Transverse colon (tissue), 4 donors: Measurements from ENCODE around the gene BRPF3. TPM values are rescaled to one million over a fixed set of nuclear protein-coding genes. Genes with fewer than 3 reads are reported as not detected.

Experiments used
- DNase-seq: peaks from one replicate; pipeline ENCODE4 v3.0.0-alpha.2; 2019
- H3K27ac ChIP-seq, 4 donors: fragments of 200-600 bp; sonication (generic); 2 replicates each; pipeline ENCODE4 v1.5.1; 2016 to 2018; ENCODE audit warnings: inconsistent platforms in 4 of 4
- H3K27me3 ChIP-seq: fragments of 200-600 bp; sonication (generic); 2 replicates; pipeline ENCODE4 v1.5.1; 2017; ENCODE audit warnings: inconsistent platforms
- H3K36me3 ChIP-seq, 4 donors: fragments of 200-600 bp; sonication (generic); 2 replicates each; pipeline ENCODE4 v1.5.1; 2017 to 2019; ENCODE audit warnings: inconsistent platforms in 4 of 4
- H3K4me1 ChIP-seq, 4 donors: fragments of 200-600 bp; sonication (generic); 2 replicates each; pipeline ENCODE4 v1.5.1; 2017 to 2020; ENCODE audit warnings: inconsistent platforms in 4 of 4
- H3K4me3 ChIP-seq, 4 donors: fragments of 200-600 bp; sonication (generic); 1 replicate in 1 of 4; 2 replicates in 3 of 4; pipeline versions ENCODE4 v1.5.1 to v1.6.1; 2017 to 2019; ENCODE audit warnings: inconsistent platforms in 4 of 4
- H3K9me3 ChIP-seq, 2 donors: fragments of 200-600 bp; sonication (generic); 2 replicates each; pipeline ENCODE4 v1.5.1; 2017 to 2019; ENCODE audit warnings: inconsistent platforms in 2 of 2
- CTCF ChIP-seq, 5 experiments: fragments of 200-600 bp in 3 of 5; fragments of 450-650 bp in 2 of 5; sonication (generic) in 3 of 5; IDR thresholded peaks; 1 replicate in 2 of 5; 2 replicates in 3 of 5; pipeline ENCODE4 v1.5.1; 2016 to 2017; ENCODE audit warnings: antibody characterized with exemption in 5 of 5, inconsistent platforms in 3 of 5, mild to moderate bottlenecking in 2 of 5, moderate library complexity in 1 of 5
- EP300 ChIP-seq: sonication (generic); formaldehyde crosslinking; IDR thresholded peaks from one replicate; pipeline ENCODE4 v1.6.1; 2017; ENCODE audit warnings: antibody characterized with exemption, low read depth
- POLR2A ChIP-seq: fragments of 450-650 bp; IDR thresholded peaks from one replicate; pipeline ENCODE4 v1.6.1; 2016; ENCODE audit warnings: antibody characterized with exemption, mild to moderate bottlenecking, moderate library complexity
- POLR2AphosphoS5 ChIP-seq, 3 donors: sonication (generic); formaldehyde crosslinking; IDR thresholded peaks; one replicate each; pipeline ENCODE4 v1.6.1; 2016; ENCODE audit warnings: antibody characterized with exemption in 3 of 3
- WGBS, 2 donors: methylation state at CpG; one replicate each; pipeline ENCODE4 v1.1.5; 2018; ENCODE audit warnings: low coverage in 1 of 2; 5-methylcytosine and 5-hydroxymethylcytosine counted together
- in situ Hi-C, 4 donors: fragments of 200-750 bp; cut with MboI; loops; one replicate each; pipeline versions ENCODE4 v1.15.0 to v1.15.1; 2017; ENCODE audit warnings: low sequenced_read_pairs in 3 of 4, low pct_ligation_motif_present in 1 of 4, low pct_unique_long_range_greater_than_20kb in 1 of 4
- intact Hi-C: fragments of 100-400 bp; cut with DNase I; formaldehyde crosslinking; loops from one replicate; pipeline ENCODE4 v1.15.1; 2023; ENCODE audit warnings: low total_unique reads
- total RNA-seq, 4 donors: library from RNA; depleted of rRNA; stranded (reverse); fragments of >200 nt; gene quantifications; one replicate each; pipeline ENCODE4 v1.1.0, GENCODE V29; 2016

BRPF3 gene
- total RNA-seq, 4 donors from 2014 or later, result 74.8 to 209 (median 90.6) TPM

DNA sequence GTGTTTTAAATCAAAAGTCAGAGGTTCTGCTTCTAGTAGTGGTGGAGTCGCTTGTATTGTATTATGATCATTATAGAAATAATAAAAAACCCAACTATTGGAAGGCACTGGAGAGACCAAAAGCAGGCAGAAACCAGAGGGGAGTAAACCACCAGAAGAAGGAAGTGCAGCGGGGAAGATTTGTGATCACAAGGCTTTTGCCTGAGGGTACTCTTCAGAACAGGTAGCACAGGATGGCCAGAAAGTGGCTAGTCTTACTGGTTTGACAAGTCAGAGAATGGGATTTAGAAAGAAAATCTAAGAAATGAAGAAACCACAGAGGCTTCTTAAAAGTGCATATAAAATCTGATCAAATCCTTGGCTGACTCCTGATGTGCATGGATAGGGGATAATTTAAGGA is 42.3 kb upstream of the BRPF3 start:
- no peak for DNase-seq
- intact Hi-C loops, result no loop called here

GRCh38 chr6:36155662-36156061 is 40.9 kb upstream of the BRPF3 start:
- peaks cover 0 to 4% of the 10 kb centered on the region in 2 donors for H3K9me3 ChIP-seq
- in situ Hi-C loops, result no loop called here
- H3K4me1 ChIP-seq, result no peaks in the 10 kb centered on the region
- H3K27me3 ChIP-seq, result no peaks in the 10 kb centered on the region
- H3K4me3 ChIP-seq, result no peak overlapping the region
- WGBS, 2 donors, result 89 to 100% methylated on average over 2 of the region's 2 CpGs
- DNase-seq, result no peak
- H3K27ac ChIP-seq, result no peak overlapping the region
- TF ChIP-seq POLR2AphosphoS5 (IDR thresholded peaks at IDR 0.05) (no peak), POLR2A (no peak), CTCF (IDR thresholded peaks at IDR 0.05) (no peak), EP300 (no peak)
- intact Hi-C loops, result no loop called here
- no peaks in the 10 kb centered on the region for H3K36me3 ChIP-seq

More for the DNA sequence above, 42.3 kb upstream of the BRPF3 start:
- Histone ChIP-seq H3K4me1 (no peaks in the 10 kb centered on the region), H3K27ac (no peak overlapping the region), H3K27me3 (no peaks in the 10 kb centered on the region), H3K4me3 (no peak overlapping the region), H3K36me3 (no peaks in the 10 kb centered on the region), H3K9me3 (peaks cover 0 to 4% of the 10 kb centered on the region in 2 donors)
- WGBS, 2 donors, result 85 to 87% methylated on average over 2 of the region's 2 CpGs
- no peak for TF ChIP-seq POLR2A
- TF ChIP-seq POLR2AphosphoS5 (IDR thresholded peaks at IDR 0.05), result no peak
- no peak for TF ChIP-seq EP300
- TF ChIP-seq CTCF (IDR thresholded peaks at IDR 0.05), result no peak
- in situ Hi-C loops, result no loop called here

DNA sequence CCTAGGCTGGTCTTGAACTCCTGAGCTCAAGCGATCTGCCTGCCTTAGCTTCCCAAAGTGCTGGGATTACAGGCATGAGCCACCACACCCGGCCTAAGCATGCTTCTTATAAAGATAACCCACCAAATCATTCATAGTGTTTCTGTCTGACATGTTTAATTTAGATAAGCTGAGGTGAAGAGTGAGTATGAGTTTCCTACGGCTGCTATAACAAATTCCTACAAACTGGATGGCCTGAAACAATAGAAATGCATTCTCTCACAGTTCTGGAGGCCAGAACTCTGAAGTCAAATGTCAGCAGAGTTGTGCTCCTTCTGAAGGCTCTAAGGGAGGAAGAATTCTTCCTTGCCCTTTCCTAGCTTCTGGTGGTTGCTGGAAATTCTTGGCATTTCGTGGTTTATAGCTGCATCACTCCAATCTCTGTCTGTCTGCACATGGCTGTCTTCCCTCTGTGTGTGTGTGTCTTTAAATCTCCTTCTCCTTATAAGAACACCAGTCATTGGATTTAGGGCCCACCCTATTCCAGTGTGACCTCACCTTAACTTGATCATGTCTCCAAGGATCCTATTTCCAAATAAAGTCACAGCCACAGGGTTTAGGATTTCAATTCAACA is 36.3 kb upstream of the BRPF3 start:
- Histone ChIP-seq H3K4me3 (no peak overlapping the region), H3K4me1 (no peaks in the 10 kb centered on the region), H3K27ac (no peak overlapping the region), H3K36me3 (no peaks in the 10 kb centered on the region), H3K9me3 (peaks cover 0 to 4% of the 10 kb centered on the region in 2 donors), H3K27me3 (no peaks in the 10 kb centered on the region)
- WGBS, 2 donors, result 94 to 96% methylated on average over 4 of the region's 4 CpGs
- intact Hi-C loops (no loop called here), in situ Hi-C loops (no loop called here)
- no peak for DNase-seq
- TF ChIP-seq CTCF (IDR thresholded peaks at IDR 0.05), result no peak
- TF ChIP-seq POLR2AphosphoS5 (IDR thresholded peaks at IDR 0.05), result no peak
- TF ChIP-seq EP300, result no peak
- TF ChIP-seq POLR2A, result no peak

GRCh38 chr6:36169023-36170007 is 27.2 kb upstream of the BRPF3 start:
- H3K9me3 ChIP-seq, result no peaks in the 10 kb centered on the region
- TF ChIP-seq CTCF (IDR thresholded peaks at IDR 0.05) (no peak), POLR2A (no peak), EP300 (no peak), POLR2AphosphoS5 (IDR thresholded peaks at IDR 0.05) (no peak)
- H3K27me3 ChIP-seq, result no peaks in the 10 kb centered on the region
- no peaks in the 10 kb centered on the region for H3K36me3 ChIP-seq
- intact Hi-C loops (no loop called here), in situ Hi-C loops (no loop called here)
- no peak overlapping the region for H3K4me3 ChIP-seq
- 88 to 93% methylated on average over 2 of the region's 2 CpGs for whole genome bisulfite sequencing, 2 donors
- no peaks in the 10 kb centered on the region for H3K4me1 ChIP-seq
- no peak for DNase-seq
- H3K27ac ChIP-seq, result no peak overlapping the region
